NCI-H1694 (cell line): Measurements from ENCODE around the gene MYLK2.
"Not testable (repeated sequence)": the region's sequence is repeated elsewhere in the genome, so short reads cannot be mapped to it uniquely, and the experiment has no call there.

Experiments
- DNase-seq: peaks from one replicate; lab custom pipeline; 2025; lab: John Stamatoyannopoulos, UW

Gene MYLK2

GRCh38 chr20:31819083-31819784 is at the start of gene MYLK2:
Gene MYLK2 (plus strand): TSS chr20:31819356. CDS start chr20:31819581, 225 bp downstream.
- peak; percentile 65 for DNase-seq

DNA sequence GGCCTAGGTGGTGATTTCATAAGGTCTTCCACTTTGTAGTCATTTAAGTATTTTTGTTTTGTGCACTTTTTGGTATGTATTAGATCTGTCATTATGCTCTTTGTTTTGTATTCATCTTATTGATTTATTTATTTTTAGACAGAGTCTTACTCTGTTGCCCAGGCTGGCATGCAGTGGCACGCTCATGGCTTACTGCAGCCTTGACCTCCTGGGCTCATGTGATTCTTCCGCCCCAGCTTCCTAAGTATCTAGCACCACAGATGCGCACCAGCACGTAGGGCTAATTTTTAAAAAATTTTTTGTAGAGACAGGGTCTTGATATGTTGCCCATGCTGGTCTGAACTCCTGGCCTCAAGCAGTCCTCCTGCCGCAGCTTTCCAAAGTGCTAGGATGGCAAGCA is 49.5 kb upstream of the MYLK2 start:
- no peak for DNase-seq

DNA sequence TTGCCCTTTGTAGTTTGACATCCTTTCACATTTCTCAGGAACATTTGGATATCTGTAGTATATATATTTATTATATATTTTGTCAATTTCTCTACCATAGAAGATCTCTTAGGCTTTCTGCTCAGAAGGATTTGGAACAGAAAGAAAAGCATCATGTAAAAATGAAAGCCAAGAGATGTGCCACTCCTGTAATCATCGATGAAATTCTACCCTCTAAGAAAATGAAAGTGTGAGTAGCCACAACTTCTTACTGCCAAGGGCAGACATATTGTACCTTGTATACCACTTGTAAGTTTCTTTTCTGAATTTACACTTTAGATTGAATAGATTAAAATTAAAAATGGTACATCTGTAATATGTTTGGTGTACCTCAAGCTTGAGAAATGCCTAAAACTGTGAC is 48.9 kb upstream of the MYLK2 start:
- DNase-seq, result no peak

- no peak for DNase-seq
Observed at GRCh38 chr20:31774408-31774807, 44.7 kb upstream of the MYLK2 start.

GRCh38 chr20:31780839-31781238 is 38.3 kb upstream of the MYLK2 start:
- no peak for DNase-seq

DNA sequence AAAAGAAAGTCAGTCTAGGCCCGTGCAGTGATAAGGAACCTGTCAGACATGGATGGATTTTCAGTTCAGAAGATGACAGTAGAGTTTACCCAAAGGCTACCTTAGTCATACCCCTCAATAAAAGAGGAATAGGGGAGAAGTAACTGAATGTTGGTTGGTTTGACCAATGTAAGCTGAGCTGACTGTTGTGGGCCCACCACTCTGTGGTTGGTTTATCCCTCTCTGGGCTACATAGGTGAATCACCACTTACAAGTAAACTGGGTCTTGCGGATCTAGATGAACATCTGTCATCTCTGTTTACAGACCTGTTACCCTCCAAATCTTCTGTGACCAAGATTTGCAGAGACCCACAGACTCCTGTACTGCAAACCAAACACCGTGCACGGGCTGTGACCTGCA is 37.2 kb upstream of the MYLK2 start:
- no peak for DNase-seq

DNA sequence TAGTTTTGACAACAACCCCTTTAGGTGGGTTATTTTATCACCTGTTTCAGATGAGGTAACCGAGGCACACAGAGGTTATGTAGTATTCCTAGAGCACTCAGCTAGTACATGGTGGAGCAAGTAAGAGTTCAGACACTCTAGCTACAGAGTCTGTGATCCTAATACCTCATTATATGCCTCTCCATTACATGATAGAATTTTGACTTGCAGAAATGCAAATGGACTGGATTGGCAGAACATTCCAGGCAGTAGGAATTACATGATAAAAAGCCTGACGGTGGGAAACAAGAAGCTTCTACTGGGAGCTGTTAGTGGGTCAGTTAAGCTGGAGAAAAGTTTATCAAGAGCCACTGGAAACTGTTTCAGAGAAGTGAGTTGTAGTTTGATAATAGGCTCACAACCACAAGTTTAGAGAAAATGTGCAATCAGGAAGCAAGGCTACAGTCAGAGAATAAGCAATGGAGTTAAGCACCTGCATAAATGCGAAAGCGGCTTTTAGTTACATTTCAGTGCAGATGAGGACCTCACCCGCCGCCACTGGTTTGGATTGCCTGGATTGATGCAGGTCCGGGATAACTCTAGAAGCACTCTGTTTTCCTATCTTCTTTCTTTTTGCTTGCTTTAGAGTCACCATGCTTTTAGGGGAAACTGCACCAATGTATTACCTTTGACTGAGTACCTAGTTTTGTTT is 34.7 kb upstream of the MYLK2 start:
- DNase-seq, result no peak

DNA sequence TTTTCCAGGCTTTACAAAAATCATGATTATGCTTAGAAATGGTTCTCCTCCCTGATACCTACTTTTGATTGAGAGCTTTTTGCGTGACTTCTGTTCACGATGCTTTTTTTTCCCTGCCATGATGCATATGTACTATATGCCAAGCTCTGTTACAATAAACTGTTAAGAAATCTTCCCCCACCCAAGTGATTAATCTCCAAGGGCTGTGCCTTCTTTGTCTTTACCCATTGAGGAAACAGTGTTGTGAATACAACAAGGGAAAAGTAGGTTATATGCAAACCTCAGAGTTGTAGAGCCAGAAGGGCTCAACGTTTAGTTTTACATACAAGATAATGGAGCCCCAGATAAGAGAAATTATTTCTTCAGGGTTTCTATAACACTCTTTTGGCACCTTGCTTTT is 34.1 kb upstream of the MYLK2 start:
- no peak for DNase-seq

DNA sequence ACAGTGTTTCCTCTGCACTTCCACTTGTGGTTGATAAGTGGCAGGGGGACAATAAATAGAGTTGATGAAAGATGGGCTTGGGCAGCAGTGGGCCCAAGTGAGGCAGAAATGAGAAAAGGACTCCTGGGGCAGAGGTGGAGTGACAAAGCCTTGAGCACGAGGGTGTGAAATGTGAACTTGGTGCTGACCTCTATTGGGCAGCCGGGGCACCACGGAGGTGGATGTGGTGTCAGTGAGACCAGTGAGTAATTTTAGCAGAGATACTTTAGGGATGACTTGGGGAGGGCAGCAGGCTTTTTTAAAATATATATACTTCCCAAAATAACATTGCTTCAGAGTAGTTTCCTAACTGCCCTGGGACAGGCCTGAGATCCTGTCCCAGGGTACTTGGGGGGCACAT is 30.6 kb upstream of the MYLK2 start:
- no peak for DNase-seq

DNA sequence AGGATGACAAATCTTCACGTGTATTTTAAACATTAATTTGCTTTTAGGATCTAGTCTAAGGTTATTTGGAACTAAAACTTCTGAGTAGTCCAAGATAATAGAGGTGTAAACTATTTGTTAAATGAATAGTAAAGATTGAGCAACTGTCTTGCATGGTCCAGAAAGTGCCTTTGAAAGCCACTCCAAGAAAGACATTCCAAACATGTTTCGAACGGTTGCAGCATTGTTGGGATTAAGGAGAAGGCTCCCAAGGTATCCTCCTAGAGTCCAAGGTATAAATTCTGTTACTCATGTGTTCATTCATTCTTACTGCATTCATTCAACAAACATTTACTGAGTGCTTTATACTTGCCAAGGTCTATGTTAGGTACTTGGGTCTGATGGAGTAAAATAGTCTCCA is 28.8 kb upstream of the MYLK2 start:
- no peak for DNase-seq

- DNase-seq, result no peak
Observed at GRCh38 chr20:31797364-31797763, 21.8 kb upstream of the MYLK2 start.

GRCh38 chr20:31801508-31801907 is 17.6 kb upstream of the MYLK2 start:
- no peak for DNase-seq

DNA sequence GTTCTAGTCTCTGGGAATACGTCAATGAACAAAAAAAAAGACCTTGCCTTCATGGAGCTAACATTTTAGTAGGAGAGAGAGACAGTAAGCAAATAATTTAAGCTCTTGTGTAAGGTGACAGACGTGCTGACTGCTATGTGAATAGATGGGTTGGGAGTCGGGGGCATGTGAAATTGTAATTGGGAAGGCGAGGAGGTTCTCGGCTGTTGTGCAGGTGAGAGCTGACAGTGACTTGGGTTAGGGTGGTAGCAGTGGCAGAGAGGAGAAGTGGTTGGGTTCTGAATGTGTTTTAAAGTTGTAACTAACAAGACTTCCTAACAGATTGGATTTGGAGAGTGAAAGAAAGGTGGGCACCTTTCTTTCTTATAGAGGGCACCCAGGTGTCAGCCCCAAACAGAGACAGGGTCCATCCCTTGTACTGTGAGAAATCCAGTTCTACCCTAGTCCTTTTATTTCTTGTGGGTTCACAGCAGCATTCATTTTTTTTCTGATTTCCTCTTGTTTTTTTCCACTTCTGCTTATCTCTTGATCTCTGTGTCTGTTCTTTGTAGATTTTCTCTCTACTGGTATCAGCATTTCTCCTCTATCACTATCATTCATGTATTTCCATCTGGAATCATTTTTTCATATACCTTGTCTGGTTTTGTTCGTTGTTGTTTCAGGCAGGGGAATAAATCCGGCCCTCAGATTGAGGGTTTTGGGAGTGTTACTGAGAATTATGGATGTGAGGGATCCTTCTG is 15.4 kb upstream of the MYLK2 start:
- no peak for DNase-seq

DNA sequence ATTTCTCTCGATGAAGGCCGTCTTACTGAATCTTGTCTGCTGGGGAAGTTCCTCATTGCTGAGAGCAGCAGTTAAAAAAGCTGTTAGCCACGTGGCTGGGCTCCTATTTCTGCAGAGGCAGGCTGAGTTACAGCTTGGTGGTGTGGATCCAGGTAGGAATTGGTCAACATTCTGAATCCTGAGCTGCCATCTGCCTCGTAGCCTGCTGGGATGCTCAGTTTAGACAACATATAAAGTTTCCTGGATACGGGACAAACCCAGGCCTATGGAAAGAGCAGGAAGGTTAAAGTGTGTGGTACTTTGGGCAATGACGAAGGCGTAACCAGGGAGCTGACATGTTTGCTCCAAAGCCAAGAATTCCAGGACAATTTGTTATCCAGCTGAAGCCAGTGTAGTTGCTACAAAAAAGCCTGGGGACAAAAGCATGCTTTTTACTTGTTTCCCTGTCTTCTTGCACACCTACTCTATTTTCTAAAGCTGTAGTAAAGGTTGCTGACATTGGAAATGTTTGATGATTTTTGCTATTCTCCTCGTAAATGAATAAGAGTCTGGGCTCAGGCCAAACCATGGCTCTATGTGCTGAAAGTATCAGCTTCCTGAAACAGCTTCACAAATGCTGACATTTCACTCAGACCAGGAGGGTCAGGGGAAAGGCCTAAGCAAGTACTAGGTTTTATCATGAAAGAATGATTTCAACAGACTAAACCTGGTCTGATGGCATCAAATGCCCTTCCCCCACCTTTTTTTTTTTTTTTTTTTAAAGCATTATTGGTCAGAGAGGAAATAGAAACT is 12.4 kb upstream of the MYLK2 start:
- no peak for DNase-seq

DNA sequence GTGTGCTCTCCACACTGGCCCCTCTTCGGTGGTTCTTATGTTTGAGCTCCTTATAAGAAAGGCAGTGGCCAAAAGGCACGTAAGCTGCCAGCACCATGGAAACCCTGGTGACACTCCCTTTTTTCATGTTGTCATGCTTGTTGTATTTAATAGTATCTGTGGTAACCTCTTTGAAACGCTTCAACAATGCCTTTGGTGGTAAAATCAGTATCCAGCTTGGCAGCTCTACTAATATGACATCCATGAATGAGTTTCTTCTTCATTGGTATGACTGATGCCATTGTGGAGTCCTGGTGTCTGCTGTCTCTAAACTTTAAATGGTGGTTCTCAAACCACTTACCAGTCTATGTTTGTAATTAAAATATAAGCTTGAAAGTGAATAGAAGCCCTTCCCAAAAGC is 10.7 kb upstream of the MYLK2 start:
- DNase-seq, result no peak

- no peak for DNase-seq
Observed at GRCh38 chr20:31809661-31810060, 9.5 kb upstream of the MYLK2 start.

GRCh38 chr20:31811198-31811597 is 8.0 kb upstream of the MYLK2 start:
- DNase-seq, result no peak

DNA sequence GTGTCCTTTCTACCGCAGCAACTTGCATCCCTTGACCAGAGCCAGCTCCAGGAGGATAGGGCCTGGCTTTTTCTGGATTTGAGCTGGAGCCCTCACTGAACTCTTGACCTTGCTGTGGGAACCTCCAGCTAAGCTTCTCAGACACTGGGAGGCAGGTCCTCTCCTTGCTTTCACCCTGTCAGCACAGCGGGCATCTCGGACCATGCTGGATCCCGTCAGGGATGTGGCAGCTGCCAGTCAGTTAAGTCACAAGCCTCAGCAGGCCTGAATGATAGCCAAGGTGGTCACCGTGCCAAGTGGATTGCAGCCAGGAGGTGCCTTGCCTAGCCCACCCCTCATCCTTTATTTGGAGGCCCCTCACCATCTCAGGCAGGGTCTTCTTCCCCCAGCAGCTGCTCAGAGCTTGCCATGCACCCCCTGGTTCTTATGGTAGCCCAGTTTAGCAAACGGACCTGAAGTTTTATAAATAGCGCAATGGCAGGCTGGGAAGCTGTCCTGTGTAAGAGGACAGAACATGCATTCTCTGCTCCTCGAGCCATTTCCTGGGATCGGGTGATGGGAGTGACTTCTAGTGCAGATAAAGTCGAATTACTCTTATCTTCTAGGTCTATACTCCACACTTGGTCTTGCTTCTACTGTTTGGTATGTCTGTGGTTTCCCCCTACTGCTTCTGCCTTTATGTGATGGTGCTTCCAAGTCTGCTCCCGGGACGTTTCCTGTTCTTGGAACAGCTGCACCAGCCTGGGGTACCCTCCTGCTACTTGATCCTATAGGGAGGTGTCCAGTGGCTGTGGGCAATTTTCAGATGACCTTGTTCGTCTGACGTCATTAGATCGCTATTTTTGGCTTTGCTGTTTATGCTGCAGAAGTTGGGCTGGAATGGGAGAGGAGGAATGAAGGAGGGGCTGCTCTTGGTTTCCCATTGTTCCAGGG is 7.1 kb upstream of the MYLK2 start:
- peak; percentile 5 for DNase-seq

GRCh38 chr20:31813611-31814010 is 5.5 kb upstream of the MYLK2 start:
- no peak for DNase-seq

DNA sequence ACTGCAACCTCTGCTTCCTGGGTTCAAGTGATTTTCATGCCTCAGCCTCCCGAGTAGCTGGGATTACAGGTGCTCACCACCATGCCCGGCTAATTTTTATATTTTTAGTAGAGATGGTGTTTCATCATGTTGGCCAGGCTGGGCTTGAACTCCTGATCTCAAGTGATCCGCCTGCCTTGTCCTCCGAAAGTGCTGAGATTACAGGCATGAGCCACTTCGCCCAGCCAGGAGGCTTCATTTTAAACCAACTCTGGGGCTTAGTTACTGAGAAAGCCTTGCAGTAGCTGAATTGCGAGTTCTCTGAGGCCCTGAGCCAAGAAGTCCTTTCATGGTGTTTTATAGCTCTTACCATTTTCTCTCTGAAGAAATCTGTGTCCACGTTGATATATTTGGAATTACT is 5.0 kb upstream of the MYLK2 start:
- not testable (repeated sequence) for DNase-seq
